ENCODE data around the gene KCNJ13.

Gene KCNJ13

GRCh38 chr2:232794981-232795380 is 18.6 kb upstream of the KCNJ13 start:
- no peaks in the 10 kb centered on the region for H3K9me3 ChIP-seq (ENCODE audit: severe bottlenecking)
- no peaks in the 10 kb centered on the region for H3K27me3 ChIP-seq (ENCODE audit: insufficient read depth, poor library complexity, severe bottlenecking)
- DNase-seq (ENCODE audit: low spot score), result no peak
- ATAC-seq (ENCODE audit: low read depth), result no peak
- H3K4me3 ChIP-seq (ENCODE audit: severe bottlenecking), result no peak overlapping the region
- no peak overlapping the region for H3K27ac ChIP-seq (ENCODE audit: poor library complexity, severe bottlenecking)
- no peak for TF ChIP-seq CTCF (IDR thresholded peaks at IDR 0.05; ENCODE audit: poor library complexity, severe bottlenecking)
- peaks cover 77% of the 10 kb centered on the region for H3K36me3 ChIP-seq (ENCODE audit: low read depth)
- no peaks in the 10 kb centered on the region for H3K4me1 ChIP-seq (ENCODE audit: insufficient read depth, poor library complexity, severe bottlenecking)

GRCh38 chr2:232793271-232793670 is 16.9 kb upstream of the KCNJ13 start:
- Histone ChIP-seq H3K27me3 (ENCODE audit: insufficient read depth, poor library complexity, severe bottlenecking) (no peaks in the 10 kb centered on the region), H3K9me3 (ENCODE audit: severe bottlenecking) (no peaks in the 10 kb centered on the region), H3K27ac (ENCODE audit: poor library complexity, severe bottlenecking) (no peak overlapping the region), H3K4me1 (ENCODE audit: insufficient read depth, poor library complexity, severe bottlenecking) (no peaks in the 10 kb centered on the region), H3K36me3 (ENCODE audit: low read depth) (peaks cover 83% of the 10 kb centered on the region), H3K4me3 (ENCODE audit: severe bottlenecking) (no peak overlapping the region)
- no peak for TF ChIP-seq CTCF (IDR thresholded peaks at IDR 0.05; ENCODE audit: poor library complexity, severe bottlenecking)
- DNase-seq (ENCODE audit: low spot score) (no peak), ATAC-seq (ENCODE audit: low read depth) (no peak)

GRCh38 chr2:232791518-232791917 is 15.2 kb upstream of the KCNJ13 start:
- H3K27me3 ChIP-seq (ENCODE audit: insufficient read depth, poor library complexity, severe bottlenecking), result no peaks in the 10 kb centered on the region
- DNase-seq (ENCODE audit: low spot score) (no peak), ATAC-seq (ENCODE audit: low read depth) (no peak)
- no peak for TF ChIP-seq CTCF (IDR thresholded peaks at IDR 0.05; ENCODE audit: poor library complexity, severe bottlenecking)
- H3K36me3 ChIP-seq (ENCODE audit: low read depth), result peaks cover 92% of the 10 kb centered on the region
- H3K4me3 ChIP-seq (ENCODE audit: severe bottlenecking), result no peak overlapping the region
- H3K27ac ChIP-seq (ENCODE audit: poor library complexity, severe bottlenecking), result no peak overlapping the region
- no peaks in the 10 kb centered on the region for H3K9me3 ChIP-seq (ENCODE audit: severe bottlenecking)
- no peaks in the 10 kb centered on the region for H3K4me1 ChIP-seq (ENCODE audit: insufficient read depth, poor library complexity, severe bottlenecking)

- Histone ChIP-seq H3K9me3 (ENCODE audit: severe bottlenecking) (no peaks in the 10 kb centered on the region), H3K27ac (ENCODE audit: poor library complexity, severe bottlenecking) (no peak overlapping the region), H3K36me3 (ENCODE audit: low read depth) (peaks cover 85% of the 10 kb centered on the region), H3K4me3 (ENCODE audit: severe bottlenecking) (no peak overlapping the region), H3K4me1 (ENCODE audit: insufficient read depth, poor library complexity, severe bottlenecking) (no peaks in the 10 kb centered on the region), H3K27me3 (ENCODE audit: insufficient read depth, poor library complexity, severe bottlenecking) (no peaks in the 10 kb centered on the region)
- TF ChIP-seq CTCF (IDR thresholded peaks at IDR 0.05; ENCODE audit: poor library complexity, severe bottlenecking), result no peak
- ATAC-seq (ENCODE audit: low read depth) (no peak), DNase-seq (ENCODE audit: low spot score) (no peak)
These were observed 12.7 kb upstream of the KCNJ13 start for GRCh38 chr2:232789082-232789481.

- H3K27me3 ChIP-seq (ENCODE audit: insufficient read depth, poor library complexity, severe bottlenecking), result no peaks in the 10 kb centered on the region
- H3K36me3 ChIP-seq (ENCODE audit: low read depth), result peaks cover 76% of the 10 kb centered on the region
- H3K9me3 ChIP-seq (ENCODE audit: severe bottlenecking), result no peaks in the 10 kb centered on the region
- ATAC-seq (ENCODE audit: low read depth) (no peak), DNase-seq (ENCODE audit: low spot score) (no peak)
- no peaks in the 10 kb centered on the region for H3K4me1 ChIP-seq (ENCODE audit: insufficient read depth, poor library complexity, severe bottlenecking)
- H3K27ac ChIP-seq (ENCODE audit: poor library complexity, severe bottlenecking), result no peak overlapping the region
- no peak for TF ChIP-seq CTCF (IDR thresholded peaks at IDR 0.05; ENCODE audit: poor library complexity, severe bottlenecking)
- H3K4me3 ChIP-seq (ENCODE audit: severe bottlenecking), result no peak overlapping the region
These were observed 11.4 kb upstream of the KCNJ13 start for GRCh38 chr2:232787806-232788205.

Data from RWPE2 (cell line).